NB4 (cell line): ENCODE measurements around the gene CBX2.

Experiments used
- CTCF ChIP-seq: IDR thresholded peaks from one replicate; pipeline ENCODE4 v1.5.1; 2012; ENCODE audit warnings: low read depth, low read length
- MAX ChIP-seq: IDR thresholded peaks from 2 replicates; pipeline ENCODE4 v1.6.1; 2011; ENCODE audit warnings: low read depth, low read length
- POLR2A ChIP-seq: IDR thresholded peaks from 2 replicates; pipeline ENCODE4 v1.6.1; 2011; ENCODE audit warnings: mild to moderate bottlenecking; ENCODE audit not compliant: insufficient read length; ENCODE audit errors: extremely low read depth

GRCh38 chr17:79749156-79749815, 28.7 kb upstream of the CBX2 start:
- TF ChIP-seq CTCF (no peak), POLR2A (no peak), MAX (no peak)
